Body of pancreas (tissue), 4 donors: ENCODE data around the gene MGAT4A.

ENCODE experiments used
- CTCF ChIP-seq, 7 experiments: fragments of 450-650 bp in 4 of 7; fragments of 200-600 bp in 3 of 7; sonication (generic) in 3 of 7; IDR thresholded peaks; one replicate each; pipeline ENCODE4 v1.5.1; 2016 to 2019; ENCODE audit warnings: antibody characterized with exemption in 7 of 7
- POLR2A ChIP-seq, 3 donors: fragments of 450-650 bp; IDR thresholded peaks; one replicate each; pipeline ENCODE4 v1.6.1; 2016; ENCODE audit warnings: antibody characterized with exemption in 3 of 3, mild to moderate bottlenecking in 2 of 3

- no peak for TF ChIP-seq CTCF (IDR thresholded peaks at IDR 0.05)
- no peak for TF ChIP-seq POLR2A (IDR thresholded peaks at IDR 0.05)
Observed at GRCh38 chr2:98776136-98776535, 45.2 kb upstream of the MGAT4A start.
